DMS53 (cell line): ENCODE results near the gene ZNF311.
"Not testable (repeated sequence)": the region's sequence is repeated elsewhere in the genome, so short reads cannot be mapped to it uniquely, and the experiment has no call there.

Experiments
- DNase-seq: peaks from one replicate; lab custom pipeline; 2025; lab: John Stamatoyannopoulos, UW

ZNF311 gene

DNA sequence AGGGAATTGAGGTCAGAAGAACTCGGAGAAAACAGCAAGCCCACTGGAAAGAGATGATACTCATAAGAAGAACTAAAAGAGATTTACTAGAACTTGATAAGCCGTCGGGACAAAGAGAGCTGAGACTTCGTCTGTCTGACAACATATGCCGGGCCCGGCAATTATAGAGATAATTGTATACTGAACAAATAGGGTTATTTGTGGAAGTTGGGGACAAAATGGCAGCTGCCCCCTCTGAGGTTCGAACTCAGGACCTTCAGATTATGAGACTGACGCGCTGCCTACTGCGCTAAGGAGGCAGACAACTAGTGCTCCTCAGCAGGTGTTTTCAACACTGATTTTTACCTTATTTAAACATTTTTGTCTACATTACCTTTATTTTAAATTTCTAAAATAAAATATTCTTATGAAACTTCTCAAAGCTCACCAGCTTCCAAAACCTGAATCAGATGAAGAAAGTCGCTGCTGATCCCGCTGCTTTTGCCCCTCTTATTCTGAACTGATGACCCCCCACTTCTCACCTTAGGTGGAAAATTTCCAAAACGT is 52.0 kb downstream of the ZNF311 start:
- DNase-seq, result peak; percentile 79

GRCh38 chr6:28949656-28950195 is 55.4 kb downstream of the ZNF311 start:
- DNase-seq, result not testable (repeated sequence)

DNA sequence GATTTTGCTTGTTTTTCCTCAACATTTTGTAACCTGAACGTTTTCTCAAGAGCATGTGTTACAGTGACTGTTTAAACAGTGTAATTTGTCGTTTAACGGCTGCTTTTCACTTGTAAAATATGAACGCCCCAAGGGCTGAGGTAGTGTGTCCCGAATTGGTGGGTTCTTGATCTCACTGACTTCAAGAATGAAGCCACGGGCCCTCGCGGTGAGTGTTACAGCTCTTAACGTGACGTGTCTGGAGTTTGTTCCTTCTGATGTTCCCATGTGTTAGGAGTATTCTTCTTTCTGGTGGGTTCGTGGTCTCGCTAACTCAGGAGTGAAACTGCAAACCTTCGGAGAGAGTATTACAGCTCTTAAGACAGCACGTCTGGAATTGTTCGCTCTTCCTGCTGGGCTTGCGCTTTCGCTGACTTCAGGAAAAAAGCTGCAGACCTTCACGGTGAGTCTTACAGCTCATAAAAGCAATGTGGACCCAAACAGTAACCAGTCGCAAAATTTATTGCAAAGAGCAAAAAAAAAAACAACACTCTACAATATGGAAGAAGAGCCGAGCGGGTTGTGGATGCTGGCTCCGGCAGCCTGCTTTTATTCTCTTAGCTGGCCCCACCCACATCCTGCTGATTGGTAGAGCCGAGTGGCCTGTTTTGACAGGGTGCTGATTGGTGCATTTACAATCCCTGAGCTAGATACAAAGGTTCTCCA is 56.2 kb downstream of the ZNF311 start:
- no peak for DNase-seq

DNA sequence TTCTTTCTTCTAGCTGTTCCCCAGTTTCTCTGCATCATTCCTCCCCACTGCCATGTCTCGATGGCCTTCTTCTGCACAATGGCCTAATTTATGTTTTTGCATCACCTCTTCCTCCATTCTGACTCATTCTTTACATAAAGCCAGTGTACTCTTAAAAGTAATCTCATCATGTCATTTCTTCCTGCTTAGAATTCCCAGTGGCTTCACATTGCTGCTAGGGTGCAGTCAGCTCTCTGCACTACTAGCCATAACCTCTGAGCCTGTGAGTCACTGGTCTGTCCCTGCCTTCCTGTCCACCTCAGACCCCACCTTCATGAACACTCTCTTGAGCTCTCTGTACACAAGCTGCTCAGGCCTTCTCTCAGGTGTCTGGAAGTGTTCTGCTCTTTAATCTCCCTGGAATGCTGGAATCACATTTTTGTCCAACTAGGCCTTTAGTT is 57.3 kb downstream of the ZNF311 start:
- DNase-seq, result peak; percentile 82

- peak; percentile 26 for DNase-seq
Observed at GRCh38 chr6:28947067-28947765, 57.9 kb downstream of the ZNF311 start.

DNA sequence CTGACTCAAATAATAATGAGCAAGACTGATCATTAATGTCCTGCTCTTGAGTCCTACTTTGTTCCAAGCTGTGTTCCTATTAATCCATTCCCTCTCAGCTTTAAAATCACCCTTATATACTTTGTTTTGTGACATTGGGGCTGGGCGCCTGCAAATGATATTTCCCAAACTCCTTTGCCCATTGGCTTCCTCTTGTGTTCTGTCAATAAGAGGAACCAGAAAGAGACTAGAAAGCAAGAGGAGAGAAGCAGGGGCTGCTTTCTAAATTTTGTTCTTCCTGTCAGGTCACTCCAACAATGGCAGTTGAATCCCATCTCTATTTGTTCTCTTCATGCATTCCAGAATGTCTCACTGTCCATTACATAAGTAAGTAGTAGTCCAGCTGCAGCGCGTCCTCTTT is 59.8 kb downstream of the ZNF311 start:
- DNase-seq, result no peak
